Neutrophil (primary cell): ENCODE results near the gene ZNF568.

ENCODE experiments used
- H3K27ac ChIP-seq: fragments of 200-600 bp; sonication (generic); 2 replicates; pipeline ENCODE4 v1.5.1; 2016; ENCODE audit warnings: mild to moderate bottlenecking, moderate library complexity
- H3K27me3 ChIP-seq: fragments of 200-600 bp; sonication (generic); 2 replicates; pipeline ENCODE4 v1.6.0; 2016; ENCODE audit warnings: mild to moderate bottlenecking
- H3K36me3 ChIP-seq: fragments of 200-600 bp; sonication (generic); 2 replicates; pipeline ENCODE4 v1.5.1; 2017
- H3K4me1 ChIP-seq, 2 experiments: fragments of 200-600 bp in 1 of 2; sonication (generic) in 1 of 2; 1 replicate in 1 of 2; 2 replicates in 1 of 2; pipeline versions ENCODE4 v1.5.1 to v1.6.1; 2013 to 2016; ENCODE audit warnings: low read depth in 1 of 2, low read length in 1 of 2, mild to moderate bottlenecking in 1 of 2, moderate library complexity in 1 of 2; ENCODE audit not compliant: control insufficient read depth in 1 of 2, insufficient read depth in 1 of 2
- H3K4me3 ChIP-seq, 2 experiments: fragments of 200-600 bp in 1 of 2; sonication (generic) in 1 of 2; 1 replicate in 1 of 2; 2 replicates in 1 of 2; pipeline ENCODE4 v1.5.1; 2013 to 2016; ENCODE audit warnings: low read depth in 1 of 2, low read length in 1 of 2, mild to moderate bottlenecking in 1 of 2, moderate library complexity in 1 of 2
- H3K9me3 ChIP-seq: fragments of 200-600 bp; sonication (generic); 2 replicates; pipeline ENCODE4 v1.5.1; 2016
- TF ChIP-seq, protein P1 (sequence below): fragments of 200-600 bp; sonication (generic); IDR thresholded peaks from 2 replicates; pipeline ENCODE4 v1.5.1; 2016; ENCODE audit warnings: antibody characterized with exemption

The ZNF568 gene

DNA sequence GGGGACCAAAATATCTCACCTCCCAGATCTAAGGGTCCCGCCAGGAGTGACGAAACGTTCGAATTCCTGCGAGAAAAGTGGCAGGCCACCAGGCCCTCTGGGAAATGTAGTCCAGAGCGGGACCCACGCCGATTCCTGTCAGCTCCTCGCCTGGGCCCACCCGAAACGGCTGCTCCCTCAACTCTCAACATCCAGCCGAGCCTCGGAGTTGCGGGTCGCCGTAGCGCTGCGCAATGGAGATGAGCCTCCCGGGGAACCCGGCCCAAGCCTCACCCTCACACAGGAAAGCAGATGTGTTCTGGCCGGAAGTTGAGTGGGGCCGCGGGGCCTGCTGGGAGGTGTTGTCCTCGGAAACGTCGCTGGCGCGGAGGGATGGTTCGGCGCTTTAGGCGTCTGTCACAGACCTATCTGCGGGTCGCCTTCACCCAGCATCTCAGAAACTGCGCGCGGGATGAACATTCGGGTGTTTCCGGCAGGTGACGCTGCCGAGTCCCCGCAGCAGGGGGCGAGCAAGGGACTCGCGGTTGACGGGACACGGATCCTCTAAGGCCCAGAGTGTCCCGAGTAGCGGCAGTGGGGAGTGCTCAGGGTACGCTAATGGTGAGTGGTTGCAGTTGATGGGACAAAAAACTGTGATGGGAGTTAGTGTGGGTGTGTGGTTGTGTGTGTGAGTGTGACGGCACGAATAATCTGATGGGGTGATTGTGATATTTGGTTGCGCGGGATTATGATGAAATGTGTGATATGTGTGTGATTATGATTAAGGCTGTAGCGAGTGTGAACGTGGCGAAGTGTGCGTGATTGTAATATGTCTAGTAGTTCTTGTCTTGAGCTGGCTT lies at the start of gene ZNF568, which contains the start of gene ZNF829:
ZNF568 (plus strand) TSS at position 341 of the 839 bp plus-strand sequence. CDS start 6,439 bp downstream, outside the sequence.
ZNF829 (minus strand) TSS at position 300 of the 839 bp plus-strand sequence. CDS start 1,124 bp downstream, outside the sequence.
- Histone ChIP-seq H3K36me3 (no peaks in the 10 kb centered on the region), H3K4me1 (peaks cover 8 to 9% of the 10 kb centered on the region in 2 experiments), H3K9me3 (peaks cover 8% of the 10 kb centered on the region), H3K27ac (peak within 1 kb of the TSS; percentile 27), H3K4me3 (peak within 1 kb of the TSS; percentile 71 to 76), H3K27me3 (no peaks in the 10 kb centered on the region)
- TF ChIP-seq, protein P1, sequence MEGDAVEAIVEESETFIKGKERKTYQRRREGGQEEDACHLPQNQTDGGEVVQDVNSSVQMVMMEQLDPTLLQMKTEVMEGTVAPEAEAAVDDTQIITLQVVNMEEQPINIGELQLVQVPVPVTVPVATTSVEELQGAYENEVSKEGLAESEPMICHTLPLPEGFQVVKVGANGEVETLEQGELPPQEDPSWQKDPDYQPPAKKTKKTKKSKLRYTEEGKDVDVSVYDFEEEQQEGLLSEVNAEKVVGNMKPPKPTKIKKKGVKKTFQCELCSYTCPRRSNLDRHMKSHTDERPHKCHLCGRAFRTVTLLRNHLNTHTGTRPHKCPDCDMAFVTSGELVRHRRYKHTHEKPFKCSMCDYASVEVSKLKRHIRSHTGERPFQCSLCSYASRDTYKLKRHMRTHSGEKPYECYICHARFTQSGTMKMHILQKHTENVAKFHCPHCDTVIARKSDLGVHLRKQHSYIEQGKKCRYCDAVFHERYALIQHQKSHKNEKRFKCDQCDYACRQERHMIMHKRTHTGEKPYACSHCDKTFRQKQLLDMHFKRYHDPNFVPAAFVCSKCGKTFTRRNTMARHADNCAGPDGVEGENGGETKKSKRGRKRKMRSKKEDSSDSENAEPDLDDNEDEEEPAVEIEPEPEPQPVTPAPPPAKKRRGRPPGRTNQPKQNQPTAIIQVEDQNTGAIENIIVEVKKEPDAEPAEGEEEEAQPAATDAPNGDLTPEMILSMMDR, result no peak

GRCh38 chr19:36876993-36877938 lies 38.9 kb upstream of the ZNF568 start:
- H3K4me3 ChIP-seq, result no peak overlapping the region
- H3K27me3 ChIP-seq, result no peaks in the 10 kb centered on the region
- H3K4me1 ChIP-seq, result no peaks in the 10 kb centered on the region
- H3K9me3 ChIP-seq, result peaks cover 66% of the 10 kb centered on the region
- no peak overlapping the region for H3K27ac ChIP-seq
- peaks cover 10% of the 10 kb centered on the region for H3K36me3 ChIP-seq
- TF ChIP-seq, protein P1, result no peak

- H3K9me3 ChIP-seq, result peaks cover 60% of the 10 kb centered on the region
- H3K27ac ChIP-seq, result no peak overlapping the region
- H3K36me3 ChIP-seq, result no peaks in the 10 kb centered on the region
- H3K4me3 ChIP-seq, result no peak overlapping the region
- H3K4me1 ChIP-seq, result no peaks in the 10 kb centered on the region
- TF ChIP-seq, protein P1, result no peak
- H3K27me3 ChIP-seq, result no peaks in the 10 kb centered on the region
Observed at GRCh38 chr19:36891768-36892357, 24.3 kb upstream of the ZNF568 start.

DNA sequence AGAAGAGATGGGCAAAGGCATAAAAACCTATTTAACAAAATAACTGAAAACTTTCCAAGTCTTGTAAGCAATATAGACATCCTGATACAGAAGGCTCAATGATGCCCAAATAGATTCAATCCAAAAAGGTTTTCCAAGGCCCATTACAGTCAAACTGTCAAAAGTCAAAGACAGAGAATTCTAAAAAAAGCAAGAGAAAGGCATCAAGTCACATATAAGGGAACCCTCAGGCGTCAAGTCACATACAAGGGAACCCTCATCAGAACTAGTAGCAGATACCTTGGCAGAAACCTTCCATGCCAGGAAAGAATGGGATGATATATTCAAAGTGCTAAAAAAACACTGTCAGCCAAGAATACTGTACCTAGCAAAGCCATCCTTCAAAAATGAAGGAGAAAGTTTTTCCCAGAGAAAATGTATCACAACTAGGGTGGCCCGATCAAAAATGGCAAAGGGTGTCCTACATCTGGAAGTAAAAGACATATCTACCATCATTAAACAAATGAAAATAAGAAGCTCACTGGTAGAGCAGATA lies 21.2 kb upstream of the ZNF568 start:
- TF ChIP-seq, protein P1, result no peak
- Histone ChIP-seq H3K27me3 (no peaks in the 10 kb centered on the region), H3K36me3 (no peaks in the 10 kb centered on the region), H3K4me1 (no peaks in the 10 kb centered on the region), H3K27ac (no peak overlapping the region), H3K9me3 (peaks cover 60% of the 10 kb centered on the region), H3K4me3 (no peak overlapping the region)

DNA sequence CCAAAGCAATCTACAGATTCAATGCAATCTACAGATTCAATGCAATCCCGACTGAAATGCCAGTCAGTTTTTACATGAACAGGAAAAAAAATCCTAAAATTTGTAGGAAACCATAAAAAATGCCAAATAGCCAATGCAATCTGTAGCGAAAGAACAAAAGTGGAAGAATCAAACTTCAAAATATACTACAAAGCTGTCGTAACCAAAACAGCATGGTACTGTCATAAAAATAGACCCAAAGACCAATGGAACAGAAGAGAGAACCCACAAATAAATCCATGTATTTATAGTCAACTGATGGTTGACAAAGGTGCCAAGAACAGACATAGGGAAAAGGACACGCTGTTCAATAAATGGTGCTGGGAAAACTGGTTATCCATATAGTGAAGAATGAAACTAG lies 17.7 kb upstream of the ZNF568 start:
- Histone ChIP-seq H3K27me3 (no peaks in the 10 kb centered on the region), H3K4me1 (no peaks in the 10 kb centered on the region), H3K4me3 (no peak overlapping the region), H3K27ac (no peak overlapping the region), H3K9me3 (peaks cover 26% of the 10 kb centered on the region), H3K36me3 (no peaks in the 10 kb centered on the region)
- TF ChIP-seq, protein P1, result no peak
